Measurements from ENCODE around the gene RASGRF1.

The RASGRF1 gene

GRCh38 chr15:78912316-78912715, 178.3 kb downstream of the RASGRF1 start:
- ChIA-PET CTCF (interaction anchor here (0.6 to 9.6 kb wide), 4 partner anchors 10 to 116 kb away, joined by 3 to 157 read pairs (median 5); no protein-coding TSS in a partner anchor), POLR2A (no interaction called here)
- TF ChIP-seq RBAK (tag by site-specific recombination; IDR thresholded peaks at IDR 0.05), result no peak
- no peak for TF ChIP-seq OSR2 (tag by site-specific recombination; IDR thresholded peaks at IDR 0.05)
- no peak for TF ChIP-seq ZNF37A (tag by site-specific recombination; IDR thresholded peaks at IDR 0.05)
- no peak for TF ChIP-seq ZNF518A (tag by site-specific recombination; conservative IDR thresholded peaks at IDR 0.05; ENCODE audit: low read depth)
- TF ChIP-seq ZNF133 (tag by site-specific recombination; IDR thresholded peaks at IDR 0.05), result no peak
- TF ChIP-seq ZBTB6 (tag by site-specific recombination; IDR thresholded peaks at IDR 0.05), result no peak
- no peak for TF ChIP-seq ZNF629 (tag by site-specific recombination; IDR thresholded peaks at IDR 0.05)
- TF ChIP-seq ZNF600 (tag by site-specific recombination; IDR thresholded peaks at IDR 0.05), result no peak
- no peak for TF ChIP-seq MEIS1 (CRISPR knock-in tag; IDR thresholded peaks at IDR 0.05; ENCODE audit: borderline replicate concordance)
- TF ChIP-seq ZNF239 (tag by site-specific recombination; IDR thresholded peaks at IDR 0.05), result no peak
- no peak for TF ChIP-seq GLIS2 (tag by site-specific recombination; IDR thresholded peaks at IDR 0.05)
- TF ChIP-seq ZNF416 (tag by site-specific recombination; IDR thresholded peaks at IDR 0.05), result no peak
- TF ChIP-seq HOXA7 (CRISPR knock-in tag; IDR thresholded peaks at IDR 0.05; ENCODE audit: borderline replicate concordance), result no peak
- TF ChIP-seq ZNF561 (tag by site-specific recombination; IDR thresholded peaks at IDR 0.05; ENCODE audit: borderline replicate concordance), result no peak
- TF ChIP-seq ZNF391 (tag by site-specific recombination; IDR thresholded peaks at IDR 0.05; ENCODE audit: borderline replicate concordance, low read depth), result no peak
- Histone ChIP-seq H3K27ac (ENCODE audit: extremely low read depth, low read depth, low read length) (no peak overlapping the region), H3K9me3 (ENCODE audit: control insufficient read depth, insufficient read depth, low read depth, low read length) (no peaks in the 10 kb centered on the region), H3K4me3 (ENCODE audit: low read depth, low read length) (no peak overlapping the region), H3K4me1 (ENCODE audit: control insufficient read depth, insufficient read depth, low read length) (no peaks in the 10 kb centered on the region), H3K36me3 (ENCODE audit: control insufficient read depth in 2 of 2, insufficient read depth in 1 of 2, low read length in 2 of 2) (peaks cover 34 to 55% of the 10 kb centered on the region in 2 experiments)

GRCh38 chr15:78910271-78910670, 180.3 kb downstream of the RASGRF1 start:
- TF ChIP-seq ZNF416 (tag by site-specific recombination; IDR thresholded peaks at IDR 0.05) (no peak), ZNF544 (tag by site-specific recombination; IDR thresholded peaks at IDR 0.05) (no peak), ZNF747 (tag by site-specific recombination; IDR thresholded peaks at IDR 0.05) (no peak), ZFP3 (tag by site-specific recombination; IDR thresholded peaks at IDR 0.05; ENCODE audit: low read depth) (no peak), ZNF555 (tag by site-specific recombination; conservative IDR thresholded peaks at IDR 0.05) (no peak), WT1 (tag by site-specific recombination; IDR thresholded peaks at IDR 0.05) (no peak), ZNF169 (tag by site-specific recombination; IDR thresholded peaks at IDR 0.05) (no peak), ZNF529 (tag by site-specific recombination; IDR thresholded peaks at IDR 0.05; ENCODE audit: insufficient replicate concordance) (no peak), FEZF1 (tag by site-specific recombination; IDR thresholded peaks at IDR 0.05) (no peak), ZNF791 (tag by site-specific recombination; IDR thresholded peaks at IDR 0.05) (no peak), ZBTB7A (tag by site-specific recombination; IDR thresholded peaks at IDR 0.05; ENCODE audit: low read depth) (no peak), SP3 (tag by site-specific recombination; IDR thresholded peaks at IDR 0.05) (no peak), TRIM28 (IDR thresholded peaks at IDR 0.05; ENCODE audit: borderline replicate concordance, low read length) (no peak), ZNF175 (tag by site-specific recombination; IDR thresholded peaks at IDR 0.05) (no peak), HOXC10 (CRISPR knock-in tag; IDR thresholded peaks at IDR 0.05) (no peak)
- no peaks in the 10 kb centered on the region for H3K4me1 ChIP-seq (ENCODE audit: control insufficient read depth, insufficient read depth, low read length)
- CTCF ChIA-PET, result interaction anchor here (0.5 to 9.6 kb wide), 22 partner anchors 9 to 298 kb away, joined by 3 to 157 read pairs (median 5); partner anchors contain the start of gene CTSH
- H3K27ac ChIP-seq (ENCODE audit: extremely low read depth, low read depth, low read length), result no peak overlapping the region
- H3K36me3 ChIP-seq (ENCODE audit: control insufficient read depth in 2 of 2, insufficient read depth in 1 of 2, low read length in 2 of 2), result peaks cover 45 to 73% of the 10 kb centered on the region in 2 experiments
- POLR2A ChIA-PET, result interaction anchor here (0.8 kb wide), 1 partner anchor 69 kb away, joined by 3 read pairs; no protein-coding TSS in a partner anchor
- H3K9me3 ChIP-seq (ENCODE audit: control insufficient read depth, insufficient read depth, low read depth, low read length), result no peaks in the 10 kb centered on the region
- no peak overlapping the region for H3K4me3 ChIP-seq (ENCODE audit: low read depth, low read length)

Data from HEK293 (cell line).